ENCODE results near the gene MIR17HG.

- TF ChIP-seq CTCF (conservative IDR thresholded peaks at IDR 0.05) (peak; percentile 42; the same call in 1 of the 2 replicates), EZH2 (IDR thresholded peaks at IDR 0.05; ENCODE audit: low read depth) (no peak)
Measured at GRCh38 chr13:91381371-91381770, 33.9 kb downstream of the MIR17HG start.
